HepG2 (cell line): Measurements from ENCODE around the gene MARCHF2. TPM values are rescaled to one million over a fixed set of nuclear protein-coding genes. Genes with fewer than 3 reads are reported as not detected.

ENCODE experiments used
- GABPB1 ChIP-seq: IDR thresholded peaks from 2 replicates; pipeline ENCODE4 v1.6.1; 2016; ENCODE audit warnings: mild to moderate bottlenecking, missing genetic modification reagents, moderate library complexity, missing compliant biosample characterization
- GTF3A ChIP-seq: sonication (generic); formaldehyde crosslinking; conservative IDR thresholded peaks from 2 replicates; pipeline ENCODE4 v1.4.0; 2020; ENCODE audit warnings: mild to moderate bottlenecking, missing genetic modification reagents
- GZF1 ChIP-seq: sonication (generic); formaldehyde crosslinking; IDR thresholded peaks from 2 replicates; pipeline ENCODE4 v1.5.1; 2020; ENCODE audit warnings: mild to moderate bottlenecking, missing genetic modification reagents
- HMGA1 ChIP-seq: sonication (generic); formaldehyde crosslinking; conservative IDR thresholded peaks from 2 replicates; pipeline ENCODE4 v1.4.0; 2020; ENCODE audit warnings: missing genetic modification reagents
- IRX3 ChIP-seq: sonication (generic); formaldehyde crosslinking; IDR thresholded peaks from 2 replicates; pipeline ENCODE4 v1.8.1; 2023; ENCODE audit warnings: mild to moderate bottlenecking, low read depth, missing genetic modification reagents, borderline replicate concordance
- KDM2A ChIP-seq: sonication (generic); formaldehyde crosslinking; IDR thresholded peaks from 2 replicates; pipeline ENCODE4 v1.4.0; 2020; ENCODE audit warnings: low read depth, missing genetic modification reagents, borderline replicate concordance
- MTA3 ChIP-seq: sonication (generic); formaldehyde crosslinking; IDR thresholded peaks from 2 replicates; pipeline ENCODE4 v1.4.0; 2020; ENCODE audit warnings: missing genetic modification reagents
- POLR2AphosphoS2 ChIP-seq: IDR thresholded peaks from 2 replicates; pipeline ENCODE4 v1.6.1; 2011; ENCODE audit warnings: low read depth, low read length, improper control_type of control experiment
- PPARG ChIP-seq: conservative IDR thresholded peaks from 2 replicates; pipeline ENCODE4 v1.6.1; 2016; ENCODE audit warnings: missing biosample characterization, missing genetic modification reagents
- RARG ChIP-seq: sonication (generic); formaldehyde crosslinking; IDR thresholded peaks from 2 replicates; pipeline ENCODE4 v1.4.0; 2020; ENCODE audit warnings: low read depth, mild to moderate bottlenecking, missing genetic modification reagents
- RBFOX2 ChIP-seq: fragments of 200-400 bp; formaldehyde crosslinking; IDR thresholded peaks from 2 replicates; pipeline ENCODE4 v1.6.1; 2017; ENCODE audit warnings: low read depth, mild to moderate bottlenecking, low read length
- SALL1 ChIP-seq: sonication (generic); formaldehyde crosslinking; IDR thresholded peaks from 2 replicates; pipeline ENCODE4 v1.8.0; 2022; ENCODE audit warnings: mild to moderate bottlenecking, missing genetic modification reagents
- TBX2 ChIP-seq: sonication (generic); formaldehyde crosslinking; IDR thresholded peaks from 2 replicates; pipeline ENCODE4 v1.5.0; 2020; ENCODE audit warnings: missing genetic modification reagents, mild to moderate bottlenecking, borderline replicate concordance
- ZMAT3 ChIP-seq: sonication (generic); formaldehyde crosslinking; conservative IDR thresholded peaks from 2 replicates; pipeline ENCODE4 v1.7.0; 2021; ENCODE audit warnings: missing genetic modification reagents
- ZNF335 ChIP-seq: sonication (generic); formaldehyde crosslinking; IDR thresholded peaks from 2 replicates; pipeline ENCODE4 v1.4.0; 2020; ENCODE audit warnings: missing genetic modification reagents
- ZNF430 ChIP-seq: sonication (generic); formaldehyde crosslinking; IDR thresholded peaks from 2 replicates; pipeline ENCODE4 v1.9.0; 2021; ENCODE audit warnings: mild to moderate bottlenecking, missing genetic modification reagents
- ZNF496 ChIP-seq: sonication (generic); formaldehyde crosslinking; IDR thresholded peaks from 2 replicates; pipeline ENCODE4 v1.8.1; 2023; ENCODE audit warnings: mild to moderate bottlenecking, moderate library complexity, missing genetic modification reagents; ENCODE audit not compliant: insufficient replicate concordance
- ZNF790 ChIP-seq: sonication (generic); formaldehyde crosslinking; IDR thresholded peaks from 2 replicates; pipeline ENCODE4 v1.8.0; 2022; ENCODE audit warnings: missing genetic modification reagents, mild to moderate bottlenecking, borderline replicate concordance
- ZNF878 ChIP-seq: sonication (generic); formaldehyde crosslinking; IDR thresholded peaks from 2 replicates; pipeline ENCODE4 v1.8.1; 2023; ENCODE audit warnings: mild to moderate bottlenecking, missing genetic modification reagents, moderate library complexity
- polyA plus RNA-seq, 8 experiments: library from polyadenylated mRNA; depleted of rRNA in 3 of 8; stranded (reverse) in 7 of 8; unstranded in 1 of 8; fragments of >200 nt; fragmentation: Illumina TruSeq in 4 of 8; extraction: Trizol in 4 of 8; gene quantifications; 2 replicates each; pipeline versions ENCODE4 v1.2.1 to v1.2.3, GENCODE V29; 2011 to 2016; ENCODE audit warnings: low read depth in 4 of 8, missing spikeins in 1 of 8, mixed read lengths in 1 of 8; ENCODE audit not compliant: insufficient read depth in 1 of 8
- total RNA-seq, 5 experiments: library from RNA; depleted of rRNA; stranded (reverse); fragments of >200 nt; fragmentation: Illumina TruSeq; extraction: Trizol; gene quantifications; 2 replicates each; pipeline ENCODE4 v1.2.3, GENCODE V29; 2016; ENCODE audit warnings: low read depth in 1 of 5
- TF ChIP-seq, protein P1 (sequence below): IDR thresholded peaks from 2 replicates; pipeline ENCODE4 v1.6.1; 2016; ENCODE audit warnings: low read depth, control low read depth
- TF ChIP-seq, protein P2 (sequence below): conservative IDR thresholded peaks from 2 replicates; pipeline ENCODE4 v1.6.1; 2018; ENCODE audit warnings: missing genetic modification reagents
- TF ChIP-seq, protein P3 (sequence below): sonication (generic); formaldehyde crosslinking; IDR thresholded peaks from 2 replicates; pipeline ENCODE4 v1.5.1; 2020; ENCODE audit warnings: mild to moderate bottlenecking, missing genetic modification reagents, moderate library complexity
- TF ChIP-seq, protein P4 (sequence below): sonication (generic); formaldehyde crosslinking; IDR thresholded peaks from 2 replicates; pipeline ENCODE4 v1.4.0; 2020; ENCODE audit warnings: mild to moderate bottlenecking, low read depth, missing genetic modification reagents

The MARCHF2 gene
- total and polyA plus RNA-seq, 2 of the 13 experiments (the other 11 are each of a cell fraction or from before 2014, with no cell fraction given) = 12.7 to 13.0 TPM

DNA sequence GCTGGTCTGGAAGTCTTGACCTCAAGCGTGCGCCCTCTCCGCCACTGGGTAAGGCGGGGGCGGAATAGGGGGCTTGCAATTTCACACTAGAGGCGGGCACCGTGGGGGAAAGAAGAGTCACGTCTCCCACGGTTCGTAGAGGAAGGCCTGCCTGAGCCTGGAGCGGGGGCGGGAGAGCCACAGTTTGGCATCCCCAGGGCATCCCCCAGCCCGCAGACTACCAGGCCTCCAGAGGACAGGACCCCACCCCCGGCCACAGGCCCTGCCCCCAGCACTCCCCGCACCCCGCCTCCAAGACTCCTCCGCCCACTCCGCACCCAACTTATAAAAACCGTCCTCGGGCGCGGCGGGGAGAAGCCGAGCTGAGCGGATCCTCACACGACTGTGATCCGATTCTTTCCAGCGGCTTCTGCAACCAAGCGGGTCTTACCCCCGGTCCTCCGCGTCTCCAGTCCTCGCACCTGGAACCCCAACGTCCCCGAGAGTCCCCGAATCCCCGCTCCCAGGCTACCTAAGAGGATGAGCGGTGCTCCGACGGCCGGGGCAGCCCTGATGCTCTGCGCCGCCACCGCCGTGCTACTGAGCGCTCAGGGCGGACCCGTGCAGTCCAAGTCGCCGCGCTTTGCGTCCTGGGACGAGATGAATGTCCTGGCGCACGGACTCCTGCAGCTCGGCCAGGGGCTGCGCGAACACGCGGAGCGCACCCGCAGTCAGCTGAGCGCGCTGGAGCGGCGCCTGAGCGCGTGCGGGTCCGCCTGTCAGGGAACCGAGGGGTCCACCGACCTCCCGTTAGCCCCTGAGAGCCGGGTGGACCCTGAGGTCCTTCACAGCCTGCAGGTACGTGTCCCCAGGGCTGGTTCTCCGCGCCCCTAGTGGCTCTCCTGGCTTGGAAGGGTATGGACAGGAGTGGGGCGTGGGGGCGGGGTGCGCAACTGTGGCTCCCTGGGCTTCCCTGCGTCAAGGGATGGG, 49.0 kb upstream of the MARCHF2 start, which contains the start of gene ANGPTL4 (continued):
- TF ChIP-seq, protein P1, sequence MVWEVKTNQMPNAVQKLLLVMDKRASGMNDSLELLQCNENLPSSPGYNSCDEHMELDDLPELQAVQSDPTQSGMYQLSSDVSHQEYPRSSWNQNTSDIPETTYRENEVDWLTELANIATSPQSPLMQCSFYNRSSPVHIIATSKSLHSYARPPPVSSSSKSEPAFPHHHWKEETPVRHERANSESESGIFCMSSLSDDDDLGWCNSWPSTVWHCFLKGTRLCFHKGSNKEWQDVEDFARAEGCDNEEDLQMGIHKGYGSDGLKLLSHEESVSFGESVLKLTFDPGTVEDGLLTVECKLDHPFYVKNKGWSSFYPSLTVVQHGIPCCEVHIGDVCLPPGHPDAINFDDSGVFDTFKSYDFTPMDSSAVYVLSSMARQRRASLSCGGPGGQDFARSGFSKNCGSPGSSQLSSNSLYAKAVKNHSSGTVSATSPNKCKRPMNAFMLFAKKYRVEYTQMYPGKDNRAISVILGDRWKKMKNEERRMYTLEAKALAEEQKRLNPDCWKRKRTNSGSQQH (CRISPR knock-in tag) = no peak; the same call in 1 of the 2 replicates
- TF ChIP-seq SALL1 (CRISPR knock-in tag) (peak; percentile 71; the same call in 1 of the 2 replicates), GTF3A (CRISPR knock-in tag) (0 out of 2 replicates have a peak, but pooled peaks have one; percentile 59), TBX2 (CRISPR knock-in tag) (peak; percentile 58; the same call in 1 of the 2 replicates), IRX3 (CRISPR knock-in tag) (no peak), GZF1 (CRISPR knock-in tag) (peak; percentile 70; the same call in 1 of the 2 replicates), ZNF790 (CRISPR knock-in tag) (peak; percentile 52; the same call in 1 of the 2 replicates), ZMAT3 (CRISPR knock-in tag) (no peak), ZNF430 (peak; percentile 75; the same call in 1 of the 2 replicates), GABPB1 (CRISPR knock-in tag) (peak; percentile 49; the same call in 1 of the 2 replicates), HMGA1 (CRISPR knock-in tag) (no peak), RBFOX2 (peak; percentile 82), ZNF496 (CRISPR knock-in tag) (no peak), PPARG (CRISPR knock-in tag) (no peak), MTA3 (no peak), POLR2AphosphoS2 (no peak), KDM2A (CRISPR knock-in tag) (peak; percentile 82), RARG (0 out of 2 replicates have a peak, but pooled peaks have one; percentile 49), ZNF878 (CRISPR knock-in tag) (peak; percentile 49; the same call in 1 of the 2 replicates), ZNF335 (no peak)
- TF ChIP-seq, protein P2, sequence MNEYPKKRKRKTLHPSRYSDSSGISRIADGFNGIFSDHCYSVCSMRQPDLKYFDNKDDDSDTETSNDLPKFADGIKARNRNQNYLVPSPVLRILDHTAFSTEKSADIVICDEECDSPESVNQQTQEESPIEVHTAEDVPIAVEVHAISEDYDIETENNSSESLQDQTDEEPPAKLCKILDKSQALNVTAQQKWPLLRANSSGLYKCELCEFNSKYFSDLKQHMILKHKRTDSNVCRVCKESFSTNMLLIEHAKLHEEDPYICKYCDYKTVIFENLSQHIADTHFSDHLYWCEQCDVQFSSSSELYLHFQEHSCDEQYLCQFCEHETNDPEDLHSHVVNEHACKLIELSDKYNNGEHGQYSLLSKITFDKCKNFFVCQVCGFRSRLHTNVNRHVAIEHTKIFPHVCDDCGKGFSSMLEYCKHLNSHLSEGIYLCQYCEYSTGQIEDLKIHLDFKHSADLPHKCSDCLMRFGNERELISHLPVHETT (CRISPR knock-in tag) = no peak
- TF ChIP-seq, protein P3, sequence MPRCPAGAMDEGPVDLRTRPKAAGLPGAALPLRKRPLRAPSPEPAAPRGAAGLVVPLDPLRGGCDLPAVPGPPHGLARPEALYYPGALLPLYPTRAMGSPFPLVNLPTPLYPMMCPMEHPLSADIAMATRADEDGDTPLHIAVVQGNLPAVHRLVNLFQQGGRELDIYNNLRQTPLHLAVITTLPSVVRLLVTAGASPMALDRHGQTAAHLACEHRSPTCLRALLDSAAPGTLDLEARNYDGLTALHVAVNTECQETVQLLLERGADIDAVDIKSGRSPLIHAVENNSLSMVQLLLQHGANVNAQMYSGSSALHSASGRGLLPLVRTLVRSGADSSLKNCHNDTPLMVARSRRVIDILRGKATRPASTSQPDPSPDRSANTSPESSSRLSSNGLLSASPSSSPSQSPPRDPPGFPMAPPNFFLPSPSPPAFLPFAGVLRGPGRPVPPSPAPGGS (CRISPR knock-in tag) = no peak; the same call in 1 of the 2 replicates
- TF ChIP-seq, protein P4, sequence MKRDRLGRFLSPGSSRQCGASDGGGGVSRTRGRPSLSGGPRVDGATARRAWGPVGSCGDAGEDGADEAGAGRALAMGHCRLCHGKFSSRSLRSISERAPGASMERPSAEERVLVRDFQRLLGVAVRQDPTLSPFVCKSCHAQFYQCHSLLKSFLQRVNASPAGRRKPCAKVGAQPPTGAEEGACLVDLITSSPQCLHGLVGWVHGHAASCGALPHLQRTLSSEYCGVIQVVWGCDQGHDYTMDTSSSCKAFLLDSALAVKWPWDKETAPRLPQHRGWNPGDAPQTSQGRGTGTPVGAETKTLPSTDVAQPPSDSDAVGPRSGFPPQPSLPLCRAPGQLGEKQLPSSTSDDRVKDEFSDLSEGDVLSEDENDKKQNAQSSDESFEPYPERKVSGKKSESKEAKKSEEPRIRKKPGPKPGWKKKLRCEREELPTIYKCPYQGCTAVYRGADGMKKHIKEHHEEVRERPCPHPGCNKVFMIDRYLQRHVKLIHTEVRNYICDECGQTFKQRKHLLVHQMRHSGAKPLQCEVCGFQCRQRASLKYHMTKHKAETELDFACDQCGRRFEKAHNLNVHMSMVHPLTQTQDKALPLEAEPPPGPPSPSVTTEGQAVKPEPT (CRISPR knock-in tag) = no peak
